Chondrocyte (in vitro differentiated cells): ENCODE measurements around the gene IGSF3. TPM values are rescaled to one million over a fixed set of nuclear protein-coding genes. Genes with fewer than 3 reads are reported as not detected.

ENCODE experiments used
- DNase-seq: peaks from one replicate; pipeline ENCODE4 v3.0.0; 2021; ENCODE audit warnings: mixed read lengths, low spot score
- H3K27ac Mint-ChIP-seq: one replicate; pipeline ENCODE4 v1.8.0; 2021; ENCODE audit warnings: mild to moderate bottlenecking, moderate library complexity, mixed read lengths; ENCODE audit not compliant: unreplicated experiment
- H3K27me3 Mint-ChIP-seq: 2 replicates; pipeline ENCODE4 v1.8.0; 2021; ENCODE audit warnings: low read depth, mixed read lengths
- H3K36me3 Mint-ChIP-seq: 2 replicates; pipeline ENCODE4 v1.8.0; 2021; ENCODE audit warnings: low read depth, mixed read lengths
- H3K4me1 Mint-ChIP-seq: 2 replicates; pipeline ENCODE4 v1.8.0; 2021; ENCODE audit warnings: low read depth, mild to moderate bottlenecking, mixed read lengths
- H3K4me3 Mint-ChIP-seq: one replicate; pipeline ENCODE4 v1.8.0; 2021; ENCODE audit warnings: mild to moderate bottlenecking, moderate library complexity, mixed read lengths; ENCODE audit not compliant: unreplicated experiment
- H3K9me3 Mint-ChIP-seq: 2 replicates; pipeline ENCODE4 v1.8.0; 2021; ENCODE audit warnings: low read depth, mixed read lengths
- total RNA-seq: library from RNA; stranded (reverse); gene quantifications from 3 replicates; pipeline ENCODE4 v1.2.1, GENCODE V29; 2021
- TF ChIP-seq, protein P1 (sequence below): fragments of 200-600 bp; sonication (generic); IDR thresholded peaks from 2 replicates; pipeline ENCODE4 v1.5.0; 2021; ENCODE audit warnings: antibody characterized with exemption, mild to moderate bottlenecking, moderate library complexity

Gene IGSF3
- total RNA-seq, 1 donor from 2014 or later, result 20.5 TPM

- Mint-ChIP-seq H3K27me3 (no peaks in the 10 kb centered on the region), H3K9me3 (no peaks in the 10 kb centered on the region), H3K36me3 (no peaks in the 10 kb centered on the region), H3K4me3 (no peak overlapping the region), H3K27ac (no peak overlapping the region), H3K4me1 (peaks cover 14% of the 10 kb centered on the region)
- TF ChIP-seq, protein P1, sequence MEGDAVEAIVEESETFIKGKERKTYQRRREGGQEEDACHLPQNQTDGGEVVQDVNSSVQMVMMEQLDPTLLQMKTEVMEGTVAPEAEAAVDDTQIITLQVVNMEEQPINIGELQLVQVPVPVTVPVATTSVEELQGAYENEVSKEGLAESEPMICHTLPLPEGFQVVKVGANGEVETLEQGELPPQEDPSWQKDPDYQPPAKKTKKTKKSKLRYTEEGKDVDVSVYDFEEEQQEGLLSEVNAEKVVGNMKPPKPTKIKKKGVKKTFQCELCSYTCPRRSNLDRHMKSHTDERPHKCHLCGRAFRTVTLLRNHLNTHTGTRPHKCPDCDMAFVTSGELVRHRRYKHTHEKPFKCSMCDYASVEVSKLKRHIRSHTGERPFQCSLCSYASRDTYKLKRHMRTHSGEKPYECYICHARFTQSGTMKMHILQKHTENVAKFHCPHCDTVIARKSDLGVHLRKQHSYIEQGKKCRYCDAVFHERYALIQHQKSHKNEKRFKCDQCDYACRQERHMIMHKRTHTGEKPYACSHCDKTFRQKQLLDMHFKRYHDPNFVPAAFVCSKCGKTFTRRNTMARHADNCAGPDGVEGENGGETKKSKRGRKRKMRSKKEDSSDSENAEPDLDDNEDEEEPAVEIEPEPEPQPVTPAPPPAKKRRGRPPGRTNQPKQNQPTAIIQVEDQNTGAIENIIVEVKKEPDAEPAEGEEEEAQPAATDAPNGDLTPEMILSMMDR, result no peak
- no peak for DNase-seq
Observed at GRCh38 chr1:116706123-116706522, 38.6 kb upstream of the IGSF3 start.

DNA sequence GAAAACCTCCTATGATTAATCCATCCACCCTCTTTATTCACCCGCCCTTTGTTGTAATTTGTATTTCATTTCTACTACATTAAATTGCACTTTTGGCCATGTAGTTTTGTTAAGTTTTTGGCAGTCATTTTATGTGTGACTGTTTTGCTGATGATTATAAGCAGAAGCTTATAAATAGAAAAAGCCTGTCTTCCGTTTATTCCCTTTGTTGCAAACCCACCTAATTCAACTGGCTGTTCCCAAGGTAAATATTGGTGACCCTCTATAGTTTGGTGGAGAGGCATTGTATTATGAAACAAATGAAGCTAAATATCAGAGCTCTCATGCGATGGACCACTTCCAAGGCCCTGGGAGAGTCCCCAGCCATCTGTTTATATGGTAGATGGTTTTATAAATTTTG lies 36.7 kb upstream of the IGSF3 start:
- Mint-ChIP-seq H3K27me3 (no peaks in the 10 kb centered on the region), H3K27ac (no peak overlapping the region), H3K9me3 (no peaks in the 10 kb centered on the region), H3K4me1 (no peaks in the 10 kb centered on the region), H3K36me3 (no peaks in the 10 kb centered on the region), H3K4me3 (no peak overlapping the region)
- TF ChIP-seq, protein P1, result no peak
- DNase-seq, result no peak

GRCh38 chr1:116699605-116700004 lies 32.1 kb upstream of the IGSF3 start:
- TF ChIP-seq, protein P1, result no peak
- no peak for DNase-seq
- H3K27ac Mint-ChIP-seq, result no peak overlapping the region
- no peaks in the 10 kb centered on the region for H3K36me3 Mint-ChIP-seq
- H3K4me1 Mint-ChIP-seq, result peaks cover 9% of the 10 kb centered on the region
- H3K4me3 Mint-ChIP-seq, result no peak overlapping the region
- H3K9me3 Mint-ChIP-seq, result no peaks in the 10 kb centered on the region
- H3K27me3 Mint-ChIP-seq, result no peaks in the 10 kb centered on the region

DNA sequence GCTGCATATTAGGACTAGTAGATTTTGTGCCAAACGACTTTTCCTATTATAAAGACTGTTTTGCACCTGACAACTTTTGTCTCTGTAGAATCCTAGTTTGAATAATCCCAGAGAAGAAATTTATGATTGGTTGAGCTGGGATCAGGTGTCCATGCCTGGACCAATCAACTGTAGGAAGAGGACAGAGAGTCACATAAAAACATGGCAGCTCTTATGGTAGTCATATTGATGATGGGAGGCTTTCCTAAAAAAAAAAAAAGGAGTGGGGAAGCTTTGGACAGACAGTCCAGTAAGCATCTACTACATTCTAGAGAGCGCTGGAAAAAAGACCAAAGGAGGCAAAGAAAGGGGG lies 30.7 kb upstream of the IGSF3 start:
- Mint-ChIP-seq H3K27ac (no peak overlapping the region), H3K4me3 (no peak overlapping the region), H3K9me3 (peaks cover 2% of the 10 kb centered on the region), H3K36me3 (no peaks in the 10 kb centered on the region), H3K27me3 (no peaks in the 10 kb centered on the region), H3K4me1 (peaks cover 22% of the 10 kb centered on the region)
- TF ChIP-seq, protein P1, result no peak
- DNase-seq, result no peak

GRCh38 chr1:116697548-116698243 lies 30.2 kb upstream of the IGSF3 start:
- TF ChIP-seq, protein P1, result no peak
- no peaks in the 10 kb centered on the region for H3K27me3 Mint-ChIP-seq
- H3K36me3 Mint-ChIP-seq, result no peaks in the 10 kb centered on the region
- H3K9me3 Mint-ChIP-seq, result peaks cover 2% of the 10 kb centered on the region
- H3K4me3 Mint-ChIP-seq, result no peak overlapping the region
- H3K27ac Mint-ChIP-seq, result no peak overlapping the region
- no peak for DNase-seq
- peaks cover 25% of the 10 kb centered on the region for H3K4me1 Mint-ChIP-seq
